ENCODE measurements around the gene PDE4B.

DNA sequence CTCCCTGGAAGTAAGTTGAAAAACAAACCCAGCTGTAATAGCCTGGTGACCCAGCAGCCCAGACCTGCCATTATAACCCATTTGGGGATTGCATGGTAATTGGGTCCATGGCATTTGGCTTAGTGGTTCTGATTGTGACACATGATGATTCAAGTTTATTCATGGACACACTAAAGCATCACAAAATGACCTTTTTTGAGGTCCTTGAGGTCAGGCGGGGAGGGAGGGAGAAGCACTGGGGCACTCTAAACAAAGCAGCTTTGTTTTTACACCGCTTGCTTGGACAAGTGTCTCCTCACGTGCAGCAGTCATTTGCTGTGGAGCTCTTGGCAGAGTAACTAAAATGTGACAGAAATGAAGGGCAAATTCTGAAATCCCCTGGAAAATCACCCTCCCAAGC, 500.2 kb downstream of the PDE4B start:
- TF ChIP-seq, protein P1, sequence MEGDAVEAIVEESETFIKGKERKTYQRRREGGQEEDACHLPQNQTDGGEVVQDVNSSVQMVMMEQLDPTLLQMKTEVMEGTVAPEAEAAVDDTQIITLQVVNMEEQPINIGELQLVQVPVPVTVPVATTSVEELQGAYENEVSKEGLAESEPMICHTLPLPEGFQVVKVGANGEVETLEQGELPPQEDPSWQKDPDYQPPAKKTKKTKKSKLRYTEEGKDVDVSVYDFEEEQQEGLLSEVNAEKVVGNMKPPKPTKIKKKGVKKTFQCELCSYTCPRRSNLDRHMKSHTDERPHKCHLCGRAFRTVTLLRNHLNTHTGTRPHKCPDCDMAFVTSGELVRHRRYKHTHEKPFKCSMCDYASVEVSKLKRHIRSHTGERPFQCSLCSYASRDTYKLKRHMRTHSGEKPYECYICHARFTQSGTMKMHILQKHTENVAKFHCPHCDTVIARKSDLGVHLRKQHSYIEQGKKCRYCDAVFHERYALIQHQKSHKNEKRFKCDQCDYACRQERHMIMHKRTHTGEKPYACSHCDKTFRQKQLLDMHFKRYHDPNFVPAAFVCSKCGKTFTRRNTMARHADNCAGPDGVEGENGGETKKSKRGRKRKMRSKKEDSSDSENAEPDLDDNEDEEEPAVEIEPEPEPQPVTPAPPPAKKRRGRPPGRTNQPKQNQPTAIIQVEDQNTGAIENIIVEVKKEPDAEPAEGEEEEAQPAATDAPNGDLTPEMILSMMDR (IDR thresholded peaks at IDR 0.05; ENCODE audit: low read depth, low read length), result no peak
- no peak for TF ChIP-seq EZH2phosphoT487 (IDR thresholded peaks at IDR 0.05; ENCODE audit: low read depth)
